ENCODE measurements around the gene NPEPL1. TPM values are rescaled to one million over a fixed set of nuclear protein-coding genes. Genes with fewer than 3 reads are reported as not detected.

NPEPL1 gene
- total RNA-seq, 1 donor from 2014 or later, result 37.6 TPM

- peaks cover 10% of the 10 kb centered on the region for H3K27me3 Mint-ChIP-seq (ENCODE audit: unreplicated experiment)
Observed at GRCh38 chr20:58716476-58717277, 24.1 kb downstream of the NPEPL1 start.

GRCh38 chr20:58717278-58718091, 24.9 kb downstream of the NPEPL1 start:
- H3K36me3 Mint-ChIP-seq (ENCODE audit: low read depth, unreplicated experiment), result no peaks in the 10 kb centered on the region
- DNase-seq (ENCODE audit: low spot score), result peak; percentile 1
- no peak overlapping the region for H3K4me3 Mint-ChIP-seq (ENCODE audit: unreplicated experiment)
- H3K4me1 Mint-ChIP-seq (ENCODE audit: unreplicated experiment), result peaks cover 3% of the 10 kb centered on the region
- no peaks in the 10 kb centered on the region for H3K9me3 Mint-ChIP-seq (ENCODE audit: unreplicated experiment)
- H3K27ac Mint-ChIP-seq (ENCODE audit: unreplicated experiment), result no peak overlapping the region
- TF ChIP-seq, protein P1, sequence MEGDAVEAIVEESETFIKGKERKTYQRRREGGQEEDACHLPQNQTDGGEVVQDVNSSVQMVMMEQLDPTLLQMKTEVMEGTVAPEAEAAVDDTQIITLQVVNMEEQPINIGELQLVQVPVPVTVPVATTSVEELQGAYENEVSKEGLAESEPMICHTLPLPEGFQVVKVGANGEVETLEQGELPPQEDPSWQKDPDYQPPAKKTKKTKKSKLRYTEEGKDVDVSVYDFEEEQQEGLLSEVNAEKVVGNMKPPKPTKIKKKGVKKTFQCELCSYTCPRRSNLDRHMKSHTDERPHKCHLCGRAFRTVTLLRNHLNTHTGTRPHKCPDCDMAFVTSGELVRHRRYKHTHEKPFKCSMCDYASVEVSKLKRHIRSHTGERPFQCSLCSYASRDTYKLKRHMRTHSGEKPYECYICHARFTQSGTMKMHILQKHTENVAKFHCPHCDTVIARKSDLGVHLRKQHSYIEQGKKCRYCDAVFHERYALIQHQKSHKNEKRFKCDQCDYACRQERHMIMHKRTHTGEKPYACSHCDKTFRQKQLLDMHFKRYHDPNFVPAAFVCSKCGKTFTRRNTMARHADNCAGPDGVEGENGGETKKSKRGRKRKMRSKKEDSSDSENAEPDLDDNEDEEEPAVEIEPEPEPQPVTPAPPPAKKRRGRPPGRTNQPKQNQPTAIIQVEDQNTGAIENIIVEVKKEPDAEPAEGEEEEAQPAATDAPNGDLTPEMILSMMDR (IDR thresholded peaks at IDR 0.05; ENCODE audit: unreplicated experiment), result no peak
- peaks cover 10% of the 10 kb centered on the region for H3K27me3 Mint-ChIP-seq (ENCODE audit: unreplicated experiment)

More at GRCh38 chr20:58716476-58717277, 24.1 kb downstream of the NPEPL1 start:
- Mint-ChIP-seq H3K36me3 (ENCODE audit: low read depth, unreplicated experiment) (no peaks in the 10 kb centered on the region), H3K4me1 (ENCODE audit: unreplicated experiment) (peaks cover 3% of the 10 kb centered on the region), H3K9me3 (ENCODE audit: unreplicated experiment) (no peaks in the 10 kb centered on the region), H3K27ac (ENCODE audit: unreplicated experiment) (no peak overlapping the region), H3K4me3 (ENCODE audit: unreplicated experiment) (no peak overlapping the region)
- peak; percentile 5 for DNase-seq (ENCODE audit: low spot score)
- TF ChIP-seq, protein P1 (IDR thresholded peaks at IDR 0.05; ENCODE audit: unreplicated experiment), result no peak

DNA sequence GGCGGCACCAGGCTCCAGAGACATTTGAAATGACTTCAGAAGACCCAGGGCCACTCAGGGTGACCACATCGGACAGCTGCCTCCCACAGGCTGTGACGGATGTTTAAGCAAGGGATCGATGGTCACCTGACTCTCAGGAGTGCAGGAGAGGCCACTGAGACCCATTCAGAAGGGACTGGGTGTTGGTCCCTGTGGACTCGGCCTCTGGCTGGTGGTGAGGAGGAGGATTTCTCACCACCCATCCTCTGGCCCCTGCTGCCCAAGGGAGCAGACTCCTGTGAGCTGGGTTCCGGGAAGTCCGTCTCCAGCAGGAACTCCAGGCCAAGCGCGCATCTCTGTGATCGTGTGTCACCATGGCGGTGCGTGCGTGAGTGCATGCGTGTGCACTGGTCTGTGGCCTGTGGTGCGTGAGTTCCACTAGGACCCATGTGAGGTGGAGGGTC, 25.5 kb downstream of the NPEPL1 start:
- no peak for DNase-seq (ENCODE audit: low spot score)
- Mint-ChIP-seq H3K36me3 (ENCODE audit: low read depth, unreplicated experiment) (no peaks in the 10 kb centered on the region), H3K4me3 (ENCODE audit: unreplicated experiment) (no peak overlapping the region), H3K27me3 (ENCODE audit: unreplicated experiment) (peaks cover 13% of the 10 kb centered on the region), H3K9me3 (ENCODE audit: unreplicated experiment) (no peaks in the 10 kb centered on the region), H3K4me1 (ENCODE audit: unreplicated experiment) (peaks cover 3% of the 10 kb centered on the region), H3K27ac (ENCODE audit: unreplicated experiment) (no peak overlapping the region)
- TF ChIP-seq, protein P1 (IDR thresholded peaks at IDR 0.05; ENCODE audit: unreplicated experiment), result no peak

DNA sequence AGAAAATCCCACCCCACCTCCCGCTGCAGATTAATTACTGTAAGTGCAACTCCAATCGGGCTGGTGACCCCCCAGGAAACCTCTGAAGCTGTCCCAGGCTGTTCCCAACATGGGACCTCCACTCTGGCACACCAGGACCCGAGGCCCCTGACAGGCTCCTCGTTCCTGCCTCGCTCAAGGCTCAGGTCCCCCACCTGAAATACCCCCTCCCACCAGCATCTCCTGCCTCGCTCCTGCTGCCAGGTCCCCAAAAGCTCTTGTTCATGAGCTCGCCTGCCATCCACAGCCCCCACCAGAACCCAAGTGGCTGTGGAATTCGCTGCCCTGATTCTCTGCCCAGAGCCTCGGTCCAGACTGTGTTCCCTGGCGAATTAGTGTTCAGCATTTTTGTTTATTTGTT, 26.1 kb downstream of the NPEPL1 start:
- TF ChIP-seq, protein P1 (IDR thresholded peaks at IDR 0.05; ENCODE audit: unreplicated experiment), result no peak
- Mint-ChIP-seq H3K36me3 (ENCODE audit: low read depth, unreplicated experiment) (no peaks in the 10 kb centered on the region), H3K9me3 (ENCODE audit: unreplicated experiment) (no peaks in the 10 kb centered on the region), H3K27me3 (ENCODE audit: unreplicated experiment) (peaks cover 13% of the 10 kb centered on the region), H3K4me1 (ENCODE audit: unreplicated experiment) (peaks cover 3% of the 10 kb centered on the region), H3K4me3 (ENCODE audit: unreplicated experiment) (no peak overlapping the region), H3K27ac (ENCODE audit: unreplicated experiment) (peak overlapping the region; percentile 36)
- DNase-seq (ENCODE audit: low spot score), result no peak

All from endothelial cell (in vitro differentiated cells).